HG02852 (cell line): ENCODE data around the gene SPINT3.

Experiments used
- ATAC-seq: cut with Tn5 transposase; IDR thresholded peaks from one replicate; pipeline ENCODE4 v1.9.1; 2021; ENCODE audit warnings: mild to moderate bottlenecking, moderate library complexity; ENCODE audit not compliant: unreplicated experiment

SPINT3 gene

GRCh38 chr20:45515147-45515913 lies at the start of gene SPINT3:
Gene SPINT3 (minus strand): TSS chr20:45515622. CDS start chr20:45515608, 14 bp downstream.
- ATAC-seq = no peak

- no peak for ATAC-seq
Measured at GRCh38 chr20:45564760-45565276, 49.4 kb upstream of the SPINT3 start.

- no peak for ATAC-seq
Measured at GRCh38 chr20:45555198-45555597, 39.8 kb upstream of the SPINT3 start.

DNA sequence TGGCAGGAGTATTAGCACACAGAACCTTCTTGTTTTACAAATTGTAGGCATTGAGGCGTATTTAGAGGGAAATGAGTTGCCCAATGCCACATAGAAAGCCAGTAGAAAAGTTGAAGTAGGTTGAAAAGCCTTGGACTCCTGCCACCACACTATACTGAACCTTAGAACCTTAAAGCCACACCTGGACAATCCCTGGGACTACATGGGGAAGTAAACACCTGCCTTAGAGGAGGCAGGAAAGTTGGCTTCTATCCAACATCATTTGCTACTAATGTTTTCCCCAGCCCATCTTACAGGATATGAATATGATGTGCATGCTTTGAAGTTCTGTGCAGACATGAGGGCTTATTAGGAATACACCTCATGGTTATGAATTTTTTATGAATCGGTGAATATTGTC lies 37.0 kb upstream of the SPINT3 start:
- ATAC-seq = no peak

DNA sequence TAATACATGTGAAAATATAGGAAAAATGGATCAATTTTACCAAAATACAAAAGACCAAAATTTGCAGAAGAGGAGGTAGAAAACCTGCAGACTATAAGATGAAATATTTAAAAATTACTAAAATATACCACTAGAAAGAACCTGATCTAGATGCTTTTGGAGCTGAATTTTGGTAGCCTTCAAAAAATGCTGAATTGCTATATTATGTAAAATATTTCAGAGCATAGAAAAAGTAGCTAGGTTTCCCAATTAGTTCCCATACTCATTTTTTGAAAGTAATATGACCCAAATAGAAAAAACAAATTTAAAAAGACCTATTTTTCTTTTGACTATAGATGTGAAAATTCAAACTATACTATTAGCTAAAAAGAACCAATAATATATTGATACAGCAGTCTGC lies 35.3 kb upstream of the SPINT3 start:
- no peak for ATAC-seq

GRCh38 chr20:45548410-45548809 lies 33.0 kb upstream of the SPINT3 start:
- no peak for ATAC-seq

- ATAC-seq = no peak
Measured at GRCh38 chr20:45547206-45547770, 31.9 kb upstream of the SPINT3 start, which contains the start of gene EPPIN. Gene EPPIN (minus strand): TSS chr20:45547401. CDS start chr20:45547357, 44 bp downstream.

- no peak for ATAC-seq
Measured at GRCh38 chr20:45545754-45546453, 30.5 kb upstream of the SPINT3 start.

GRCh38 chr20:45545351-45545750 lies 29.9 kb upstream of the SPINT3 start:
- ATAC-seq = no peak

GRCh38 chr20:45539382-45539781 lies 24.0 kb upstream of the SPINT3 start, which contains the start of gene WFDC6:
Gene WFDC6 (minus strand): TSS chr20:45539482. CDS start chr20:45539407, 75 bp downstream.
- ATAC-seq = no peak

DNA sequence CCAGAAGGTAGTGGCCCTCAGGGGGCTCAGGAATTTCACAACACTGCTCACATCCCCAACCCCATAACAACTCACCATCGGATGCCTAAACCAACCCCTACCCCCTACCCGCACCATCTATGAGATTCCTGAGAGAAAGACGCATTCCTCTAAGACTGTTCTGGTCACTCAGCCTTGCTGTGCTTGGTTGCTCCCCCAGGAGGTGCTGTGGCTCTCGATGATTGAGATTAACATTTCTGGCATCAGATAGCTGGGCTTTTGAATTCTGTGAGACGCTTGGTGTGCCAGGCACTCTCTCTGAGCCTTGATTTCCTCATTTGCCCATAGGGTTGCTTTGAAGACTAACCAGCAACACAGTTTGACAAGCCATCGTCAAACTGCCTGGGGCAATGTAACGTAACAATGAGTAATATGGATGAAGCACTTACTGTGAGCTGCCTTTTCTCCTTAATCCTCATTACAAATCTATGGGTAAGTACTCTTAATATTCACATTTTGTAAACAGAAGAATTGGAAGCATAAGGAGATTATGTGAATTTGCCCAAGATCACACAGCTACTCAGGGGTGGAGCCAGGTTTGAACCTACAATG lies 22.9 kb upstream of the SPINT3 start:
- no peak for ATAC-seq

DNA sequence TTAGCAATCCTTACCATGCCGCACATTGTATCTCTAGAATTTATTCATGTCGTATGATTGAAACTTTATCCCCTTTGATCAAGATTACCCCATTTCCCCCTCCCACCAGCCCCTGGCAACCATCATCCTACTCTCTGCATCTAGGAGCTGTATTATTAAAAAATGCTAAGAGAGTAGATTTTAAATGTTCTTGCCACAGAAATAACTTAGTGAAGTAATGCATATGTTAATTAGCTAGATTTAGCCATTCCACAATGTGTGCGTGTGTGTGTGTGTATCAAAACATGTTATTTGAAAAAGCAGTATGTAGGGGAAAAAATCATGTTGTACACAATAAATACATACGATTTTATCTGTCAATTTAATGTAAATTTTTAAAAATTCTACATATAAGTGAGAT lies 11.9 kb upstream of the SPINT3 start:
- ATAC-seq = no peak

DNA sequence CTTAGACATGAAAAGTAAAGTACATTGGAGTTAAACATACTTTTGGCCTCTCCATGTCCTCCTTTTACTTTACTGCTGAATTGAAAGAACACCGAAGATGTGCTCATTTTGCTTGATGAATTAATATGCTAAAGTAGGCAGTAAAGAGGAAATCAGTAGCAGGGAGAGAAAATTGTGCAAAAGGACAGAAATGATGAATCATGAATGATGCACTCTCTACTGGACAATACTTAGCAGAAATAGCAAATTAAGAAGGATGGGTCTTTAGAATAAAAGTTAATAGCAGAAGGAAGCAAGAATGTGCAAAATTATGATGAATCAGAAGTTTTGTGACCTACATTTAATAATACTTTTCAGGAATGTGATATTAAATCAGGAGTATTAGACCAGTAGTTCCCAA lies 8.4 kb upstream of the SPINT3 start:
- ATAC-seq = no peak

- no peak for ATAC-seq
Measured at GRCh38 chr20:45518282-45518681, 2.9 kb upstream of the SPINT3 start.

DNA sequence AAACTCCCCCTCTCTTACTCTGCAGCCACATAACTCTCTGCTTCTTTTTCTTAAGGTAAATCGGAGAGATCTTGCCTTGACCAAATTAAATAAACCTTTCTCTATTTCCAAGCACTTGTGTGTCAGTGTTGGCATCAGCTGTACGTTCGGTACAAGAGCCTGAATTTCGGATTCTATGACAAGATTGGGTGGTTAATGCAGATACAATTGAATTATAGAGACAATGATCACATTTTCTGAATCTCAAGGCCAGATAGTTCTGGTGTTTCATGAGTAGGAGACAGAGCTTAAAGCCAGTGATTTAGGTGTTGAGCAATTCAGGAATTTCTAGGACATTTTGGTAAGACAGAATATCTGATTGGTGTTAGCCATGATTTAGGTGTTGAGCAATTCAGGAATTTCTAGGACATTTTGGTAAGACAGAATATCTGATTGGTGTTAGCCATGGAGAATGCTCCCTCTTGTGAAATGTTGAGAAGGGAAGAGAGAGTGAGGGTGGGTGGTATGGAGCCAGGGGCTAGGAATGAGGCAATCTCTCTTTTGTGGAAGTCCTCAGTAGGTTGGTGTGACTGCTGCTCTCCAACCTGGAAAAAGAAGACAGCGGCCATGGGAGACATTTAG lies 5.1 kb downstream of the SPINT3 start:
- no peak for ATAC-seq

- ATAC-seq = no peak
Measured at GRCh38 chr20:45509091-45509490, 6.3 kb downstream of the SPINT3 start.

GRCh38 chr20:45508068-45508886 lies 7.1 kb downstream of the SPINT3 start:
- ATAC-seq = no peak

DNA sequence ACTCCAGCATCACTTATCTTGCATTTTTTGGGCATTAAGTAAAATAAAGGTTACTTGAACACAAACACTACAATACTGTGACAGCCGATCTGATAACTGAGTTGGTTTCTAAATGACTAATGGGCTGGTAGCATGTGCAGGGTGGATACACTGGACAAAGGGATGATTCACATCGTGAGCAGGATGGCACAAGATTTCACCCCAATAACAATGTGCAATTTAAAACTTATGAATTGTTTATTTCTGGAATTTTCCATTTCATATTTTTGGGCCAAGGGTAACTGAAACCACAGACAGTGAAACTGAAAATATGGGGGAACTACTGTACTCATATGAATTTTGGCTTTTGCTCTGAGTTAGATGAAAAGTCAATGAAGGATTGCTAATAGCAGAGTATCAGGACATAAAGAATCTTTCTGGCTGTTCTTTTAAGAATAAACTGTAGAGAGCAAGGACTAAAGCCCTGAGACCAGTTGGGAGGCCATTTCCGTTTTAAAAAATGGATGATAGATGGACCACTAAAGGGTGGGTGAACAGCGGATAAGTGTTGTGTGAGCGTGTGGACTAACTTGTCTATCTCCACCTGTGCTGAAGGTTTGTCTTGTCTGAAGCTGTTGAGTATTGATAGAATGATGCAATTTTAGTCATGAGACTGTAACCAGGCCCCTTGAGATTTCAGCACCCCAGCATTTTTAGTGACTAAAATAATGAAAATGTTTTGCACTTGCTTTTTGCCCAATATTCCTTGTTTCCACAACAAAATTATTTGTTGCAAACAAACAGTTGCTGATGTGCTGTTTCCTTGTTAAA lies 8.2 kb downstream of the SPINT3 start:
- ATAC-seq = no peak

GRCh38 chr20:45506398-45506797 lies 9.0 kb downstream of the SPINT3 start:
- no peak for ATAC-seq
